HG03460 (cell line): ENCODE measurements around the gene SPATS2L.

Experiments used
- ATAC-seq: cut with Tn5 transposase; IDR thresholded peaks from one replicate; pipeline ENCODE4 v1.9.1; 2021; ENCODE audit not compliant: unreplicated experiment

SPATS2L gene

GRCh38 chr2:200348897-200349563 is 42.5 kb downstream of the SPATS2L start:
- no peak for ATAC-seq

GRCh38 chr2:200349868-200350267 is 43.4 kb downstream of the SPATS2L start:
- no peak for ATAC-seq

GRCh38 chr2:200350850-200351285 is 44.4 kb downstream of the SPATS2L start:
- ATAC-seq = no peak

GRCh38 chr2:200351815-200352214 is 45.3 kb downstream of the SPATS2L start:
- ATAC-seq = no peak

GRCh38 chr2:200352636-200353035 is 46.1 kb downstream of the SPATS2L start:
- ATAC-seq = no peak

GRCh38 chr2:200353120-200353519 is 46.6 kb downstream of the SPATS2L start:
- ATAC-seq = no peak

GRCh38 chr2:200353874-200354273 is 47.4 kb downstream of the SPATS2L start:
- no peak for ATAC-seq

GRCh38 chr2:200354833-200355751 is 48.6 kb downstream of the SPATS2L start:
- ATAC-seq = no peak

GRCh38 chr2:200356321-200356720 is 49.8 kb downstream of the SPATS2L start:
- no peak for ATAC-seq

- no peak for ATAC-seq
These were observed 50.4 kb downstream of the SPATS2L start for GRCh38 chr2:200356857-200357384.

GRCh38 chr2:200357845-200358244 is 51.4 kb downstream of the SPATS2L start:
- ATAC-seq = no peak

GRCh38 chr2:200359552-200359951 is 53.1 kb downstream of the SPATS2L start:
- ATAC-seq = no peak

- no peak for ATAC-seq
These were observed 53.9 kb downstream of the SPATS2L start for GRCh38 chr2:200360364-200360763.

- ATAC-seq = no peak
These were observed 55.9 kb downstream of the SPATS2L start for GRCh38 chr2:200362202-200362917.

GRCh38 chr2:200363279-200363678 is 56.8 kb downstream of the SPATS2L start:
- no peak for ATAC-seq

- ATAC-seq = no peak
These were observed 57.6 kb downstream of the SPATS2L start for GRCh38 chr2:200364142-200364541.

GRCh38 chr2:200364620-200365019 is 58.1 kb downstream of the SPATS2L start:
- no peak for ATAC-seq

- ATAC-seq = no peak
These were observed 58.7 kb downstream of the SPATS2L start for GRCh38 chr2:200365209-200365608.

- ATAC-seq = no peak
These were observed 60.7 kb downstream of the SPATS2L start for GRCh38 chr2:200367155-200367554.

GRCh38 chr2:200369886-200370285 is 63.4 kb downstream of the SPATS2L start:
- no peak for ATAC-seq

- peak; percentile 47 for ATAC-seq
These were observed 66.7 kb downstream of the SPATS2L start for GRCh38 chr2:200373231-200373630.
